Memory B cell (primary cell): Measurements from ENCODE around the gene NUP210.
A peak's percentile ranks its signal among the peaks of the same experiment; 100 is the strongest.

Experiments used
- ATAC-seq: fragments of 150-1000 bp; cut with Tn5 transposase; 2 replicates; pipeline ENCODE4 v1.10.0; 2021; ENCODE audit warnings: low read depth, mild to moderate bottlenecking, moderate library complexity
- DNase-seq, 2 donors: peaks; one replicate each; pipeline ENCODE4 v3.0.0; 2022; ENCODE audit warnings: low spot score in 2 of 2
- H3K27ac Mint-ChIP-seq: one replicate; pipeline ENCODE4 v1.8.0; 2022; ENCODE audit warnings: mild to moderate bottlenecking, moderate library complexity, mixed read lengths
- H3K27me3 Mint-ChIP-seq: one replicate; pipeline ENCODE4 v1.8.0; 2022; ENCODE audit warnings: mixed read lengths
- H3K36me3 Mint-ChIP-seq: one replicate; pipeline ENCODE4 v1.8.0; 2022; ENCODE audit warnings: mild to moderate bottlenecking, mixed read lengths
- H3K4me1 Mint-ChIP-seq: one replicate; pipeline ENCODE4 v1.8.0; 2022; ENCODE audit warnings: mixed read lengths
- H3K4me3 Mint-ChIP-seq: one replicate; pipeline ENCODE4 v1.8.0; 2022; ENCODE audit warnings: mild to moderate bottlenecking, moderate library complexity, mixed read lengths
- H3K9me3 Mint-ChIP-seq: one replicate; pipeline ENCODE4 v1.8.0; 2022; ENCODE audit warnings: mixed read lengths

Gene NUP210

DNA sequence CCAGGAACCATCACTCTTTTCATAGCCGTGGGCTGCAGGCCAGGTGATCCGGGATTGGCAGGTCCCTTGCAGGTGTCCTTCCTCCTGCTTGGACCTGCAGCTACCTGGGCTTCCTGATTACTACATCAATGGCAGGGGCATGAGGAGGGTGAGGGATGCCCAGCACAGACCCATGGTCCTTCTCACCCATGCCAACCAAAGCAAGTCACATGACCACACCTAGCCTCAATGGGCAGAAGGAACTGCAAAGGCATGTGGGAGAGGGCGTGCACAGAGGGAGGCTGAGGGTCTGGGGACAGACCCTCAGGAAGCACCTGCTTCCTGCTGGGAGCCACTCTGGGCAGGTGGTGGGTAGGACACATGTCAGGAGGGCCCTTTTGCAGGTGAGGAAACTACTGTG lies 105.2 kb downstream of the NUP210 start:
- DNase-seq: no peak

DNA sequence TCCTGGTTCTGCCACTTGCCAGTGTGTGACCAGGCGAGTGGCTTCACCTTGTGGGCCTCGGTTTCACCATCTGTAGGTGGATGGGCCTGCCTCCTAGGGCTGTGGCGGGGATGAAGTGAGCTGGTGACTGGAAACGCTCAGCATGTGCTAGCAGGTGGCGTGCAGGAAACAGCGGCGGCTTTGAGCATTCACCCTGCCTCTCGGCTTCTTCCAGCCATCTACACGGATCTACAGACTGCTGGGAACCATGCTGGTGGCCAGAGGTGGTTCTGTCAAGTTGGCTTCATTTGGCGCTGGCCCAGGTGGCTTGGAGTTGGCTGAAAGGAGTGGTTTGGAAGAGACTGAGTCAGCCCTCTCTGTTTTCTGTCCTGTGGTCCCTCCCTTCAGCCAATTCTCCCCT lies 106.3 kb downstream of the NUP210 start:
- ATAC-seq: no peak
- Mint-ChIP-seq H3K9me3 (no peaks in the 10 kb centered on the region), H3K4me3 (no peak overlapping the region), H3K27me3 (no peaks in the 10 kb centered on the region), H3K27ac (no peak overlapping the region), H3K36me3 (peaks cover 26% of the 10 kb centered on the region), H3K4me1 (no peaks in the 10 kb centered on the region)
- no peak for DNase-seq

More for the DNA sequence above, 105.2 kb downstream of the NUP210 start:
- Mint-ChIP-seq H3K4me3 (no peak overlapping the region), H3K36me3 (peaks cover 32% of the 10 kb centered on the region), H3K27me3 (no peaks in the 10 kb centered on the region), H3K9me3 (no peaks in the 10 kb centered on the region), H3K27ac (no peak overlapping the region), H3K4me1 (no peaks in the 10 kb centered on the region)
- ATAC-seq: no peak

- DNase-seq (no peak), ATAC-seq (no peak)
- H3K4me3 Mint-ChIP-seq: no peak overlapping the region
- peaks cover 7% of the 10 kb centered on the region for H3K4me1 Mint-ChIP-seq
- H3K36me3 Mint-ChIP-seq: peaks cover 2% of the 10 kb centered on the region
- H3K27ac Mint-ChIP-seq: no peak overlapping the region
- H3K27me3 Mint-ChIP-seq: peaks cover 3% of the 10 kb centered on the region
- no peaks in the 10 kb centered on the region for H3K9me3 Mint-ChIP-seq
These were observed 111.1 kb downstream of the NUP210 start for GRCh38 chr3:13309004-13309403.

GRCh38 chr3:13308380-13308801 lies 111.7 kb downstream of the NUP210 start:
- no peaks in the 10 kb centered on the region for H3K36me3 Mint-ChIP-seq
- peak; percentile 64 for ATAC-seq
- peaks cover 7% of the 10 kb centered on the region for H3K4me1 Mint-ChIP-seq
- peaks cover 3% of the 10 kb centered on the region for H3K27me3 Mint-ChIP-seq
- no peak overlapping the region for H3K27ac Mint-ChIP-seq
- H3K9me3 Mint-ChIP-seq: no peaks in the 10 kb centered on the region
- DNase-seq: no peak
- H3K4me3 Mint-ChIP-seq: no peak overlapping the region

GRCh38 chr3:13307041-13307440 lies 113.1 kb downstream of the NUP210 start:
- Mint-ChIP-seq H3K4me3 (no peak overlapping the region), H3K36me3 (no peaks in the 10 kb centered on the region), H3K9me3 (no peaks in the 10 kb centered on the region), H3K4me1 (peaks cover 7% of the 10 kb centered on the region), H3K27ac (no peak overlapping the region), H3K27me3 (peaks cover 5% of the 10 kb centered on the region)
- ATAC-seq (no peak), DNase-seq (no peak)

DNA sequence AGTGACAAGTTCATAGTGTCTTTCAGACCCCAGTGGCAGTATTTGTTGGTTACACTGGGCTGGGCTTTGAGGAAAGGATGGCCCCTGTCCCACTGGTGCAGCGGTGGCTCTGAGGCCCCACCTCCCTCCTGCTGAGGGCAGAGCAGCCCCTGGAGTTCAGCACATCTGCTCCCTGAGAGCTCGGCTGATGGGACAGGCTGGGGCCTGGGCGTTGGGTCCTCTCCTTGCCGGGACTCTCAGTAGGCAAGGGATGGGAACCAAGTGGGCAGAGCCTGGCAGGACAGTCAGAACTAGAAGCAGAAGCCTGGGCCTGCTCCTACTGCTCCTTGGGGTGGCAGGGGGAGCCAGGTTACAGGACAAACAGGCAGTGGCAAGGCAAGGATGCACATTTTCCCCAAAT lies 114.5 kb downstream of the NUP210 start:
- H3K27ac Mint-ChIP-seq: peak overlapping the region; percentile 11
- H3K27me3 Mint-ChIP-seq: peaks cover 10% of the 10 kb centered on the region
- no peak overlapping the region for H3K4me3 Mint-ChIP-seq
- no peak for DNase-seq
- ATAC-seq: no peak
- no peaks in the 10 kb centered on the region for H3K36me3 Mint-ChIP-seq
- no peaks in the 10 kb centered on the region for H3K9me3 Mint-ChIP-seq
- peaks cover 7% of the 10 kb centered on the region for H3K4me1 Mint-ChIP-seq

DNA sequence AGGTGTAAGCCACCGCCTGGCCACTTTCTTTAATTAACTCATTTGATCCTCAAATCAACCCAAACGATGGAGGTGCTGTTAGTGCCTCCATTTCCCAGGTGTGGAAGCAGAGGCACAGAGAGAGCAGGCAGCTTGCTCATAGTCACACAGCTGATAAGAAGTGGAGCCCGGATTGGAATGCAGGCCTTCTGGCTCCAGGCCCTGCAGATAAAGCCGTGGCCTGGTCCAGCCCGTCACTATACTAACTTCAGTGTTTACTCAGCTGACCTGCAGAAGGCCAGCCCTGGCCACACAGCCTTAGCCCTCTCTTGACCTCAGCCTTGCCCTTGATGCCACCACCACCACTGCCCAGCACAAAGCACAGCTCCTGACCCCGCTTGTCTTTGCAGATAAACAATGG lies 116.7 kb downstream of the NUP210 start:
- Mint-ChIP-seq H3K27ac (no peak overlapping the region), H3K4me1 (peaks cover 4% of the 10 kb centered on the region), H3K9me3 (no peaks in the 10 kb centered on the region), H3K4me3 (no peak overlapping the region), H3K27me3 (peaks cover 11% of the 10 kb centered on the region), H3K36me3 (no peaks in the 10 kb centered on the region)
- ATAC-seq (no peak), DNase-seq (no peak)

GRCh38 chr3:13301286-13301987 lies 118.7 kb downstream of the NUP210 start:
- no peak for DNase-seq
- ATAC-seq: no peak
- Mint-ChIP-seq H3K27ac (no peak overlapping the region), H3K9me3 (no peaks in the 10 kb centered on the region), H3K36me3 (no peaks in the 10 kb centered on the region), H3K4me1 (peaks cover 6% of the 10 kb centered on the region), H3K4me3 (no peak overlapping the region), H3K27me3 (peaks cover 14% of the 10 kb centered on the region)

GRCh38 chr3:13300546-13301285 lies 119.4 kb downstream of the NUP210 start:
- DNase-seq (no peak), ATAC-seq (no peak)
- Mint-ChIP-seq H3K27ac (no peak overlapping the region), H3K9me3 (no peaks in the 10 kb centered on the region), H3K27me3 (peaks cover 17% of the 10 kb centered on the region), H3K4me1 (peaks cover 8% of the 10 kb centered on the region), H3K36me3 (no peaks in the 10 kb centered on the region), H3K4me3 (no peak overlapping the region)

GRCh38 chr3:13299531-13300155 lies 120.5 kb downstream of the NUP210 start:
- no peak for DNase-seq
- peaks cover 20% of the 10 kb centered on the region for H3K27me3 Mint-ChIP-seq
- H3K4me1 Mint-ChIP-seq: peaks cover 8% of the 10 kb centered on the region
- no peaks in the 10 kb centered on the region for H3K9me3 Mint-ChIP-seq
- no peak overlapping the region for H3K4me3 Mint-ChIP-seq
- no peak for ATAC-seq
- H3K36me3 Mint-ChIP-seq: no peaks in the 10 kb centered on the region
- H3K27ac Mint-ChIP-seq: no peak overlapping the region

GRCh38 chr3:13296662-13297061 lies 123.5 kb downstream of the NUP210 start:
- Mint-ChIP-seq H3K4me1 (peaks cover 5% of the 10 kb centered on the region), H3K27ac (no peak overlapping the region), H3K9me3 (no peaks in the 10 kb centered on the region), H3K36me3 (no peaks in the 10 kb centered on the region), H3K4me3 (no peak overlapping the region), H3K27me3 (peaks cover 26% of the 10 kb centered on the region)
- no peak for DNase-seq
- ATAC-seq: no peak

- H3K27ac Mint-ChIP-seq: no peak overlapping the region
- H3K4me3 Mint-ChIP-seq: no peak overlapping the region
- no peak for DNase-seq
- peaks cover 23% of the 10 kb centered on the region for H3K27me3 Mint-ChIP-seq
- H3K36me3 Mint-ChIP-seq: no peaks in the 10 kb centered on the region
- H3K4me1 Mint-ChIP-seq: peaks cover 5% of the 10 kb centered on the region
- ATAC-seq: peak; percentile 92
- H3K9me3 Mint-ChIP-seq: no peaks in the 10 kb centered on the region
These were observed 125.4 kb downstream of the NUP210 start for GRCh38 chr3:13294442-13295351.

DNA sequence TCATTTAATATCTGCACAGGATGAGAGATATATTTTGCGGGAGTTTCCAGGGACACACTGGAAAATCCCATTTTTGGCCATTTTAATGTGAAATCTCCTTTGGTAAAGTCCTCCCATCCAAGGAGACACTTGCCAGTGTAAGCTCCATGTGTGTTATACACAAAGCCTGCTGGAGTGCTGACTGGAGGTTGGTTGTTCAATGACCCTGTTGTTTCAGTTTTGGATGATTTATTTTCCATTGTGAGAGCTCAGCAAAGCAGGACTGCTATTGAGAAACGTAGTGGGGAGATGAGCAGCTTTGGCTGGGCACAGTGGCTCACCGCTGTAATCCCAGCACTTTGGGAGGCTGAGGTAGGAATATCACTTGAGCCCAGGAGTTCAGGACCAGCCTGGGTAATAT lies 127.7 kb downstream of the NUP210 start:
- no peak for DNase-seq
- Mint-ChIP-seq H3K27me3 (peaks cover 27% of the 10 kb centered on the region), H3K36me3 (peaks cover under 1% of the 10 kb centered on the region), H3K4me3 (no peak overlapping the region), H3K27ac (no peak overlapping the region), H3K4me1 (peaks cover 5% of the 10 kb centered on the region), H3K9me3 (no peaks in the 10 kb centered on the region)
- no peak for ATAC-seq

DNA sequence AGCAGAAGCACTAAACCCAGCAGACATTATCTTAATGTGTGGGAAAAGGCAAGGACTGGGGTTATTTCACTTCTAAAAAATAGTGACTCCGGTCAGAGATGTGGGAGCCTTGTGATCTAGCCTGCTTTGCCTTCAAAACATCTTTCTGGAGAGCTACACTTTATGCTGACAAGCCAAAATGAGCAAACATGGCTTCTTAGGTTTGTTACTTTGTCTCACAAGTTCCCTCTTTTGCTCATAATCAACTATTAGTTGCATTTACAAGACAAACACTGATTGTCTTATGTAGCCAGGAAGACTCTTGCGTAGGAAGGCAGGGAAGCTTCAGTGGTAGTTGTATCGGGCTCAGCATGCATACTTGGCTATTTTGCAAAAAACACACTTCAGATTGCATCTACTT lies 129.2 kb downstream of the NUP210 start:
- no peak for DNase-seq
- Mint-ChIP-seq H3K4me1 (no peaks in the 10 kb centered on the region), H3K27me3 (peaks cover 33% of the 10 kb centered on the region), H3K36me3 (peaks cover 4% of the 10 kb centered on the region), H3K4me3 (no peak overlapping the region), H3K9me3 (peaks cover 6% of the 10 kb centered on the region), H3K27ac (no peak overlapping the region)
- ATAC-seq: no peak
